Central memory CD8-positive, alpha-beta T cell (primary cell): ENCODE data around the gene NOS1AP.

ENCODE experiments used
- ATAC-seq: fragments of 150-1000 bp; cut with Tn5 transposase; replicated peaks from 2 replicates; pipeline ENCODE4 v1.10.0; 2022; ENCODE audit warnings: mild to moderate bottlenecking, moderate FRiP score, moderate number of reproducible peaks; ENCODE audit not compliant: poor library complexity, severe bottlenecking; ENCODE audit errors: extremely low read depth
- DNase-seq, 2 donors: peaks; one replicate each; pipeline ENCODE4 v3.0.0; 2021; ENCODE audit warnings: low spot score in 2 of 2
- H3K27ac Mint-ChIP-seq: one replicate; pipeline ENCODE4 v1.8.0; 2022; ENCODE audit warnings: low read depth, mild to moderate bottlenecking, moderate library complexity, mixed read lengths
- H3K27me3 Mint-ChIP-seq: one replicate; pipeline ENCODE4 v1.8.0; 2022; ENCODE audit warnings: mixed read lengths
- H3K36me3 Mint-ChIP-seq: one replicate; pipeline ENCODE4 v1.8.0; 2022; ENCODE audit warnings: mild to moderate bottlenecking, moderate library complexity, mixed read lengths; ENCODE audit not compliant: insufficient read depth
- H3K4me1 Mint-ChIP-seq: one replicate; pipeline ENCODE4 v1.8.0; 2022; ENCODE audit warnings: mixed read lengths
- H3K4me3 Mint-ChIP-seq: one replicate; pipeline ENCODE4 v1.8.0; 2022; ENCODE audit warnings: mild to moderate bottlenecking, moderate library complexity, mixed read lengths
- H3K9me3 Mint-ChIP-seq: one replicate; pipeline ENCODE4 v1.8.0; 2022; ENCODE audit warnings: mixed read lengths

NOS1AP gene

DNA sequence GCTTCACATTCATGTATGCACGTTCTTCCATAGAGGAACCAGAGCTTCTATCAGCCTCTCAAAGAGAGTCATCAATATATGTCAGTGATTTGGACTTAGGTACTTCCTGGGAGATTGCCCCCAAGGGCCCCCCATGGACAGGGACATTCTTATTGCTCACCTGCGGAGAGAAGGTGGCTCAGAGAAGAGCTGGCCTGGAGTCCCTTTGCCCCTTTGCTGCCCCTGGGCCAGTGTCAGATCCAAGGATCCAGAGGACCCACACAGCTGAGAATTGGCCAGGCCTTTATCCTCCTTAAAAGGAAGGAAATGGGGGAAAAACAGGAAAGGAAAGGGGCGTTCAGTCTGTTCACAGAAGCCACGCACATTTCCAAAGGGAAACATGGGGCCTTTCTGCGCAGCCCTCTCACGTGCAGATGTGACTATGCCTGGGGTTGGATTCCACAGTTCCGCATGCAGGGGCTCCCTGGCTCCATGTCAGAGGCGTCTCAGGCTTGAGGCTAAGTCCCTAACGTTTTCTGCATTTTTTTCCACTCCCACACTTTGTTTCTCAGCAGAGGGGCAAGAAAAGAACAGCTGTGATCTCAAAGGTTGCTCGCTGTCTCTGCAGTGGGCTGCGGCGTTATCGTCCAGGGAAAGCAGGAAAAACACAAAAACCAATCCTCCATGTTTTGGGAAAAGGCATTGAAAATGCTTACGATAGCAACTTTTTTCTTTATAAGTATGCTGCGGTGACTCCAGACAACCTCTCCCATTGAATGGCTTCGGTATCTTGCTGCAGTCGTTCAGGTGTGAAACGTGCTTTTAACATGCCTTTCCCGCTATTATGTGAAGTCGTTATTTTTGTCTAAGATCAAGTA is 318.0 kb downstream of the NOS1AP start:
- Mint-ChIP-seq H3K27ac (no peak overlapping the region), H3K9me3 (no peaks in the 10 kb centered on the region), H3K27me3 (peaks cover 63% of the 10 kb centered on the region), H3K36me3 (no peaks in the 10 kb centered on the region), H3K4me3 (no peak overlapping the region), H3K4me1 (peaks cover 6% of the 10 kb centered on the region)
- DNase-seq: no peak
- no peak for ATAC-seq

DNA sequence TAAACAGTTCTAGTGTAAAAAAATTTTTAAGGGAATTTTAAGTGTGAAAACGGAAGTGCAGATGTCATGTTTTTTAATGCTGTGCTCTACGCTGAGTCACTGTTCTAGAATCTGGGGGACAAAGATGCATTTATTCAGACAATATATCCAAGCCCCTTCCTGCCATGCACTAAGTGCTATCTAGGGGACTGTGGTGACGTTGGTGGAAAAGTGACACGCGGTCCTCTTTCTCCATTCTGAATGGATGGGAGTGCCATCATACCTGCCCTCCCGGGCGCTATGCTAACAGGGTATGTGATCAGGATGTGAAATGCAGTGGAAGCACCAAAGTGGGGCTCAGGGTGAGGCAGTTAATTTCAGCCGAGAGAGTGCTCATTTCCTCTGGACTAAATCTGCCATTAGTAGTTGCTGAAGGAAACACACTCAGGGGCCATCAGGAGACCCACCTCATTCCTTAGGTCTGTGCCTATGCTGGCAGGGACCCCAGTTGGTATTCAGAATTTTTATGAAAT is 318.6 kb downstream of the NOS1AP start:
- DNase-seq (no peak), ATAC-seq (no peak)
- peaks cover 6% of the 10 kb centered on the region for H3K4me1 Mint-ChIP-seq
- H3K27ac Mint-ChIP-seq: no peak overlapping the region
- H3K27me3 Mint-ChIP-seq: peaks cover 70% of the 10 kb centered on the region
- no peak overlapping the region for H3K4me3 Mint-ChIP-seq
- no peaks in the 10 kb centered on the region for H3K36me3 Mint-ChIP-seq
- no peaks in the 10 kb centered on the region for H3K9me3 Mint-ChIP-seq

DNA sequence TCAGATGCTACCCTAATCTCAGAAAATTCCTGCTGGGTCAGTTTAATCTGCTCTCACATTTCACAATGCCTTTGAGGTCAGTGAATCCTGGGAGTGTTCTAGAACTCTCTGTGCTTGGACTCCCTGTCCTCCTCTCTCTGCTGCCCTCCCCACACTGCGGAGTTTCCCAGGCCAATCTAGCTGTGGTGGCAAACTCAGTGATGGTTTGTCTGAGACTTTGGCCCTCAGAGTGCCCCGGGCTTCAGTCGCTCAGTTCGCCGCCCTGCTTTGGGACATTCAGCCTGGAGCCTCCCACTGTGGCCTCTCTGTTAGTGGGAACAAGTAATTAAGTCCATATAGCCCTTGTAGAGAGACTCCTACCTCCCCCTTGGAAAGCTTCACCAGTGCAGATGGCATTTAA is 319.1 kb downstream of the NOS1AP start:
- DNase-seq: no peak
- H3K27me3 Mint-ChIP-seq: peaks cover 75% of the 10 kb centered on the region

DNA sequence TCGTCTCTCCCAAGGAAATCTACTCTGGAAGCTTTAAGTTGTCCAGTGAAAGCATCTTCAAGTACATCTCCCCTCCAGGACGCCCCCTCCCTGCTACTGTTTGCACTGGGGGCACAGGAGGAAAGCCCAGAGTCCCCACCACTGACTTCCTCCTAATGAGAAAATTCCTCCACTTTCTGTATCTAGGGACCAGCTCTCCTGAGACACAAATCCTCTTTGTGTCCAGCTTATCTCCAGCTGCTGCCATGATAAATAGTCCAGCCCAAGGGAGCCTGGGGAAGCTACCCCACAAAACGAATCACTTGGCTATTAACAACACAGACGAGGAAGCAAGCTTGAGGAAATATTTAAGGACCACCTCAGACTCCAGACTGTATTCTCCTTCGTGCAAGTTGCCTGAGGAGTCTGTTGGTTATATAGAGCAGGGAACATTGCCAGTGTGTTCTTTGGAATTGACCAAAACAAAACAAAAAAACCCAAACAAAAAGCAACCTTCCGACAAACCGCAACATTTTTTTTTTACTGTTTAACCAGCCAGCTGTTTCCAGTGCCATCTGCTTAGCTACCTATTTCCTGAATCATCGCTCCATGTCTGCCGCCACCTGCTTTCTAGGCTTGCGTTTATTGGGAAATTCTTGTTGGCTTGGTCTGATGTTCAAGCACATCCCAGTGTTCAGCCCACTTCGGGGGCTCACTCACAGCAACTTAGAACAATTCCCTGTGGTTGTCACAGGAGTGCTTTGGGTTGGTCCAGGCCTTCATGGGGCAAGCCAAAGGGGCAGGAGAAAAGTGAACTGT is 319.7 kb downstream of the NOS1AP start:
- no peaks in the 10 kb centered on the region for H3K9me3 Mint-ChIP-seq
- no peak overlapping the region for H3K27ac Mint-ChIP-seq
- ATAC-seq (no peak), DNase-seq (no peak)
- H3K4me1 Mint-ChIP-seq: peaks cover 6% of the 10 kb centered on the region
- H3K27me3 Mint-ChIP-seq: peaks cover 76% of the 10 kb centered on the region
- no peaks in the 10 kb centered on the region for H3K36me3 Mint-ChIP-seq
- H3K4me3 Mint-ChIP-seq: no peak overlapping the region

More for the DNA sequence above, 319.1 kb downstream of the NOS1AP start:
- Mint-ChIP-seq H3K4me3 (no peak overlapping the region), H3K36me3 (no peaks in the 10 kb centered on the region), H3K27ac (no peak overlapping the region), H3K4me1 (peaks cover 6% of the 10 kb centered on the region), H3K9me3 (no peaks in the 10 kb centered on the region)
- no peak for ATAC-seq

DNA sequence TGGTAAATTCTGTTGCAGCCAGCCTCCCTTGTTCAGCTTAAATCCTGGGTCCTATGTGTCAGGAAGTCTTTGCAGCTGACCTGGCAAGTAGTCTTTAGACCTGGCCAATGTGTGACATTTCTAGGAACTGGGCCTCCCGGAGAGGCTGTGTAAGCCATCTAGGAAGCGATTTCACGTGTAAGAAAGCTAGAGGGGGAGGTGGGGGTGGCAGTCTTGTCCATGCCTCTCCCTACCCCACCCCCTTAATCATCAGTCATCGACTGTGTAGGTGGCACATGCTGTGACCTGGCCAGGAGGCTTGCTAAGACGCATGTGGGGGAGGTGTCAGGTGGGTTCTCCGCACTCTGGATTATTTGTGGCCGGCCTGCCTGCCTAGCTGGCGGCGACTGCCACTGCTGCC is 320.5 kb downstream of the NOS1AP start:
- no peak for ATAC-seq

DNA sequence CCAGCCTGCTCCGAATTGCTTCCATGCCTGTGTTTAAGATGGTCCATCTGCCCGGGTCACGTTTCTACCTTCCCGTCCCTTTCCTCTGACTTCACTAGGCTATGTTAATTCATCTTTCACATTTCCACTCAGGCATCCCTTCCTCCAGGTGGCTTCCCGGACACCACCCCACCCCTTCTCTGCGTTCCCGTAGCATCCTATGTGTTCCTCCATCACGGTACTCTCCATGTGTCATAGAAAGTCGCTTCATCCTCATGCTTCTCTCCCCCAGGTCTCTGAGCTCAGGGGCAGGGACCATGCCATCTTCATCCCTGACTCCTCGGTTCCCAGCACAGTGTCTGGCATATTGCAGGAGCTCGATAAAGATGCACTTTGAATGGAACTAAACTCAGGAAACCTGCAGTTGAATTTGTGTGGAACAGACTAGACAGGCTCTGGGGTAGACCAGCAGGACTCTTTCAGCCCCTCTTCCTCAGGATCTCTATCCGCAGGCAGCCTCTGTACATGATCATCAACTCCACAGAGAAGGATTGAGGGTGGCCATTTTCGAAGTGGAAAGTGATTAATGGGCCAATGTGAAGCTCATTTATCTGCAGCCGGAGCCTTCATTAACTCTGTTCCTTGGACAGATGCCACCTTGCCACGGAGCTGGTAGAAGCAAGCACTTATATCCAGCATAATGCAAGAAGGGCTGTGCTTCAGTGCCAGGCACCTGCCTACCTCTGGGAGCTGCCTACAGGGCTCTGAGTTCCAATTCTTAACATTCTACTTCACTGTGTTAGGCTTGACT is 321.1 kb downstream of the NOS1AP start:
- H3K9me3 Mint-ChIP-seq: no peaks in the 10 kb centered on the region
- peaks cover 6% of the 10 kb centered on the region for H3K4me1 Mint-ChIP-seq
- ATAC-seq (no peak), DNase-seq (no peak)
- no peak overlapping the region for H3K4me3 Mint-ChIP-seq
- no peak overlapping the region for H3K27ac Mint-ChIP-seq
- no peaks in the 10 kb centered on the region for H3K36me3 Mint-ChIP-seq
- peaks cover 69% of the 10 kb centered on the region for H3K27me3 Mint-ChIP-seq

More for the DNA sequence above, 320.5 kb downstream of the NOS1AP start:
- no peak for DNase-seq
- Mint-ChIP-seq H3K36me3 (no peaks in the 10 kb centered on the region), H3K27me3 (peaks cover 75% of the 10 kb centered on the region), H3K4me3 (no peak overlapping the region), H3K4me1 (peaks cover 6% of the 10 kb centered on the region), H3K27ac (no peak overlapping the region), H3K9me3 (no peaks in the 10 kb centered on the region)

DNA sequence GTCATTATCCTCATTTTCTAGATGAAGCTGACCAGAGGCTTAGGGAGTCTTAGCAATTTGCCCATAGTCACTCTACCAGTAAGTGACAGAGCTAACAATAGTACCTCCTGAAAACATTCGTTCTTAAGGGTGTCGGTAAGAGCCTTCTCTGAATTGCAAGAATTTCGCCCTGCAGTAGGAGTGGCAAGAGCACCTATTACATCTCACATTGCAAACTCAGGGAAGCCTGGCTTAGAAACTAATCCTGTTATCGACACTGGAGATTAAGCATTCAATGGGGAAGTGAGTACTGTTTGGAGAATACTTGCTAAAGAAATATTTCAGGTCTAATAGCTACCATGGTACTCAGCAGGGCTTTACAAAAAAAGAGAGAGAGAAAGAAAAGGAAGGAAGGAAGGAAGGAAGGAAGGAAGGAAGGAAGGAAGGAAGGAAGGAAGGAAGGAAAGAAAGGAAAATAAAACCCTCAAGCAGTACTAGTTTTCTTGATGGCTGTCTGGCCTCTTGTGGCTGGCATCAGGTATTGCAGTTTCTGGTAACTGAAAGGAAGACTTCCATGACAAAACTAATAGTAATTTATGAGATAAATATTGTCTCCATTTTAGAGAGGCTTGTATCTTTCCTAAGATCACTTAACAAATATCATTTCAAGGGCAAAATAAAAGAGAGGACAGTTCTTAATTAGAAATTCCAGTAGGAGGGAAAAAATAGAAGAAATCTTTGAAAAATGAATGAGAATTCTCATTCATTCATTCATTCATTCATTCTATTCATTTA is 322.5 kb downstream of the NOS1AP start:
- Mint-ChIP-seq H3K4me1 (peaks cover 6% of the 10 kb centered on the region), H3K27me3 (peaks cover 66% of the 10 kb centered on the region), H3K27ac (no peak overlapping the region), H3K4me3 (no peak overlapping the region), H3K36me3 (no peaks in the 10 kb centered on the region), H3K9me3 (no peaks in the 10 kb centered on the region)
- DNase-seq (no peak), ATAC-seq (no peak)

DNA sequence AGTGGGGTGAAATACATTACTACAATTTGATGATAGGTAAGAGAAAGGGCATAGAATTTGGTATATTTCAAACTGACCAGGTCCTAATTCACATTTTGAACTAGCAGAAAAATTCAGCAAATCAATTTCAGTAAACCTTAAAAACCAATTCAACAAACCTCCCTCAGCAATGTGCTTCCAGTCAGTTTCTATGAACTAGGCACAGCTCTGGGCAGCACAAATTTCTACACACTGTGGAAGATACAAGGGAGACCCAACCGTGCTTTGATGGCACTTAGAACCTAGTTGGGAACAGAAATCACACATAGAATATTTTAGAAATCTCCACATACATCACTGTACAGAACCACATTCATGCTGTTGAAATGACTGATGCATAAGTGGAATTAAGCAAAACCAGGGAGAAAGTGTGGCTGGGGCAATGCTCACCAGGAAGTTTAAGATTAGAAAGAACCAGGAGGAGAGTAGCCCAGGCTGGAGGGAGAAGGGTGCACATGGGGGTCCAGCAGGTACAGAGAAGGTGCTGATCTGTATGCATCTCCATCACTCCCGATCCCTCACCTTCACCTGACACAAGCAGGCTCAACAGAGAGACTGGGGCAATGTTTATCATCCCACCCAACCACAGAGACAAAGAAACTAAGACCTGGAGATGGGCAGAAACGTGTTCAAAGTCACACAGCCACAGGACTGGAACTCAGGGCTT is 326.9 kb downstream of the NOS1AP start:
- DNase-seq (no peak), ATAC-seq (no peak)
- no peaks in the 10 kb centered on the region for H3K9me3 Mint-ChIP-seq
- H3K27me3 Mint-ChIP-seq: peaks cover 70% of the 10 kb centered on the region
- peaks cover 6% of the 10 kb centered on the region for H3K4me1 Mint-ChIP-seq
- H3K4me3 Mint-ChIP-seq: no peak overlapping the region
- no peak overlapping the region for H3K27ac Mint-ChIP-seq
- peaks cover 1% of the 10 kb centered on the region for H3K36me3 Mint-ChIP-seq

DNA sequence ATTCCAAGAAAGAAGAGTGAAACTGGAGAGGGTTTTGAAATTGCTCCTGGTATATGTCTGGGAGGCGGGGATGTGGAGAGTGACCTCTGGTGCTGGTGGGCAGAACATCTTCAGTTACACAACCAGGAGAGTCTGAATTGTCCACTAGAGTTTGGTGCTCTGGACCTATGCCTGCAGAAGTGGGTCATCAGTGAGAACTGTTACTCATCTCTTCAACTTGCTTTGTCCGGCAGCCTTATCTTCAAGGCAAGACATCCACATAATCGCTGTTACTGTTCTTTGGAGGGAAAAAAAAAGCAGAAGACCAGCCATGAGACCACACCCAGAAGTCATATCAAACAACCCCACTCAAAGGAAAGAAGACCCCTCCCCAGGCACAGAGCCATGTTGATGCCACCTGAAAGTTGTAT is 327.6 kb downstream of the NOS1AP start:
- peaks cover 67% of the 10 kb centered on the region for H3K27me3 Mint-ChIP-seq
- DNase-seq: no peak
- H3K4me3 Mint-ChIP-seq: no peak overlapping the region
- ATAC-seq: no peak
- peaks cover 1% of the 10 kb centered on the region for H3K36me3 Mint-ChIP-seq
- peaks cover 2% of the 10 kb centered on the region for H3K4me1 Mint-ChIP-seq
- H3K9me3 Mint-ChIP-seq: no peaks in the 10 kb centered on the region
- H3K27ac Mint-ChIP-seq: no peak overlapping the region

DNA sequence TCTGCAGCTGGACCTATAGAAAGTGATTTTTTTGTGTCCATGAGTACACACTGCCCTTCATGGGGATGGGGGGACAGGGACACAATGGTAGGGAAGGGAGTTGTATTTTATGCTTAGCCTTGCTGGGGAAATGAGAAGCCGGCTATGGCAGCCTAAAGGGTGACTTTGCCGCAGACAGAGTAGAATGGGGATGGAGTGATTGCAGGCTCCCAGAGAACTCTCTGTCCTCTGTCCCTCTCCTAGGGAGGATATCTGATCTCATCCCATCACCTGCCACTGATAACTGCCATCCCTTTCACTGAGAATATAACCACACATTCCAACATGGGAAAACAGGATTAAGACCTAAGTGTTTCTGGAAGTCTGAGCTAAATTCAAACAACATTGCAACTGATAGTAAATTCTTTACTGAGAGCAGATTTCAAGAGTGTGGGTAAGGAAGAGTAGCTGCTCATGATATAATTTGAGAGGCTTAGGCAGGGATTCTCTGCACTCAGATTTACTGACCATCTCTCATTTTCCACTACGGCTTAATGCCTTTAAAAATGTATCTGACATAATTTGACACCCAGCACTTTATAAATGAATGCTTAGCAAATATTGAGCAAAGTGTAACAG is 328.6 kb downstream of the NOS1AP start:
- ATAC-seq (no peak), DNase-seq (no peak)
- Mint-ChIP-seq H3K36me3 (peaks cover 1% of the 10 kb centered on the region), H3K4me3 (no peak overlapping the region), H3K27me3 (peaks cover 66% of the 10 kb centered on the region), H3K4me1 (no peaks in the 10 kb centered on the region), H3K9me3 (no peaks in the 10 kb centered on the region), H3K27ac (no peak overlapping the region)

DNA sequence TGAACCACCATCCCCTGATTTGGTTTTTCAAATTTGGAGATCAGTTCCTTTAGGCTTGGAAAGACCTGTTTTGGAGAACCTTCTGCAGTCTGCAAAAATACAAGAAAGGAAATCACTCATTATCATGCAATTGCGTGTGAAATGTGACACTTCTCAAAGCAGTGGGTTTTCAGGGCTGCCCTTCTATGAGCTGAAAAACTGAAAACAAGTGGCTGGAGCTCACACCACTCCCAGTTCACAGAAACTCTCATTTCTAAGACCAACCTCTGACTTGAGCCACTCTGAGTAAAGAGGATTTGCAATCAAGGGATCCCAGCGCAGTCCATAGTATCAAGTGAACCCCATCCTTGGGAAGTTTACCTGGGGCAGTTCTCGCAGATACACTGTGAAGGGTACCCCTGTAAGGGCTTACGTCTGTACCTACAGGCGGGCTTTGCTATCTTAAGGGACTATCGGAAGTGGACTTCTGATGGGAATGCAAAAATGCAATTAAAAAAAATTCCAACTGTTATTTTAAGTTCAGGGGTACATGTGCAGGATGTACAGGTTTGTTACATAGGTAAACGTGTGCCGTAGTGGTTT is 329.6 kb downstream of the NOS1AP start:
- Mint-ChIP-seq H3K27ac (no peak overlapping the region), H3K4me1 (no peaks in the 10 kb centered on the region), H3K9me3 (no peaks in the 10 kb centered on the region), H3K27me3 (peaks cover 69% of the 10 kb centered on the region), H3K4me3 (no peak overlapping the region), H3K36me3 (peaks cover 1% of the 10 kb centered on the region)
- DNase-seq (no peak), ATAC-seq (no peak)
